ENCODE measurements around the gene FKBP1A.

The FKBP1A gene

GRCh38 chr20:1430004-1430451, 37.2 kb upstream of the FKBP1A start:
- no peak overlapping the region for H3K27ac ChIP-seq
- no peaks in the 10 kb centered on the region for H3K36me3 ChIP-seq
- no peaks in the 10 kb centered on the region for H3K27me3 ChIP-seq (ENCODE audit: insufficient read depth, low read depth, severe bottlenecking)
- H3K9me3 ChIP-seq (ENCODE audit: severe bottlenecking): no peaks in the 10 kb centered on the region
- no peak for DNase-seq
- no peak for TF ChIP-seq CTCF (IDR thresholded peaks at IDR 0.05; ENCODE audit: low read depth, low read length)
- H3K4me3 ChIP-seq (ENCODE audit: low read depth, low read length): no peak overlapping the region

GRCh38 chr20:1429143-1429728, 36.4 kb upstream of the FKBP1A start:
- TF ChIP-seq CTCF (IDR thresholded peaks at IDR 0.05; ENCODE audit: low read depth, low read length): no peak
- Histone ChIP-seq H3K27me3 (ENCODE audit: insufficient read depth, low read depth, severe bottlenecking) (no peaks in the 10 kb centered on the region), H3K27ac (no peak overlapping the region), H3K4me3 (ENCODE audit: low read depth, low read length) (no peak overlapping the region), H3K9me3 (ENCODE audit: severe bottlenecking) (no peaks in the 10 kb centered on the region), H3K36me3 (no peaks in the 10 kb centered on the region)
- DNase-seq: no peak

GRCh38 chr20:1427457-1428054, 34.7 kb upstream of the FKBP1A start:
- H3K9me3 ChIP-seq (ENCODE audit: severe bottlenecking): no peaks in the 10 kb centered on the region
- no peaks in the 10 kb centered on the region for H3K27me3 ChIP-seq (ENCODE audit: insufficient read depth, low read depth, severe bottlenecking)
- DNase-seq: no peak
- H3K27ac ChIP-seq: no peak overlapping the region
- H3K4me3 ChIP-seq (ENCODE audit: low read depth, low read length): no peak overlapping the region
- no peaks in the 10 kb centered on the region for H3K36me3 ChIP-seq
- no peak for TF ChIP-seq CTCF (IDR thresholded peaks at IDR 0.05; ENCODE audit: low read depth, low read length)

- H3K4me3 ChIP-seq (ENCODE audit: low read depth, low read length): no peak overlapping the region
- H3K36me3 ChIP-seq: no peaks in the 10 kb centered on the region
- no peaks in the 10 kb centered on the region for H3K9me3 ChIP-seq (ENCODE audit: severe bottlenecking)
- DNase-seq: no peak
- H3K27ac ChIP-seq: no peak overlapping the region
- no peaks in the 10 kb centered on the region for H3K27me3 ChIP-seq (ENCODE audit: insufficient read depth, low read depth, severe bottlenecking)
- TF ChIP-seq CTCF (IDR thresholded peaks at IDR 0.05; ENCODE audit: low read depth, low read length): no peak
These were observed 33.5 kb upstream of the FKBP1A start for GRCh38 chr20:1426231-1426849.

GRCh38 chr20:1424336-1424735, 31.5 kb upstream of the FKBP1A start:
- Histone ChIP-seq H3K36me3 (no peaks in the 10 kb centered on the region), H3K27ac (no peak overlapping the region), H3K27me3 (ENCODE audit: insufficient read depth, low read depth, severe bottlenecking) (no peaks in the 10 kb centered on the region), H3K9me3 (ENCODE audit: severe bottlenecking) (no peaks in the 10 kb centered on the region), H3K4me3 (ENCODE audit: low read depth, low read length) (no peak overlapping the region)
- no peak for DNase-seq
- TF ChIP-seq CTCF (IDR thresholded peaks at IDR 0.05; ENCODE audit: low read depth, low read length): no peak

Measured in WERI-Rb-1 (cell line).